ENCODE data around the gene ACAP2.

DNA sequence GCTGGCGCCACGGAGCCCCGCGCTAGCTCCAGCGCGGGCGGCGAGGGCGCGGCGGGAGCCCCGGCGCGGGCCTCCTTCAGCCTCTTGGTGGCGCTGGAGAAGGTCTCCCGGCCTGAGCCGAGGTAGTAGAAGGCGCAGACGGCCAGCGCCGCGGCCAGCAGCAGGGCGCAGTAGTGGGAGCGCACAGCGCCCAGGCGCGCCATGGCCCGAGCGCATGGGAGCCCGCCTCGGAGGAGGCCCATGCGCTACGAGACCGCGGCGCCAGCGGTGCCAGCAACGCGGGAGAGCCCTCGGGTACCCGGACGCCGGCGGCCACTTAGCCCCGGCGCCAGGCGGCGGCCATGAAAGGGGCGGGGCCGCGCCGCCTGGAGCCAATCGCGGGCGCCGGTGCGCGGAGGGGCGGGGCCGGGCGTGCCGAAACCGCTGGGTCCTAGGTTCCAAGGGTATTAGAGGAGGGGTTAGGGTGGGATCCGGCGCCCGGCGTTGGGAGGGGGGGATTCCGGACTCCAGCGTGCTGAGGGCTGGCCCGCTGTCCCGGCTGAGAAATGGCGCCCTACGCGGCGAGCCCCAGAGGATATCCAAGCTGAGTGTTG is 171.9 kb downstream of the ACAP2 start, which contains the start of gene XXYLT1:
- TF ChIP-seq, protein P1, sequence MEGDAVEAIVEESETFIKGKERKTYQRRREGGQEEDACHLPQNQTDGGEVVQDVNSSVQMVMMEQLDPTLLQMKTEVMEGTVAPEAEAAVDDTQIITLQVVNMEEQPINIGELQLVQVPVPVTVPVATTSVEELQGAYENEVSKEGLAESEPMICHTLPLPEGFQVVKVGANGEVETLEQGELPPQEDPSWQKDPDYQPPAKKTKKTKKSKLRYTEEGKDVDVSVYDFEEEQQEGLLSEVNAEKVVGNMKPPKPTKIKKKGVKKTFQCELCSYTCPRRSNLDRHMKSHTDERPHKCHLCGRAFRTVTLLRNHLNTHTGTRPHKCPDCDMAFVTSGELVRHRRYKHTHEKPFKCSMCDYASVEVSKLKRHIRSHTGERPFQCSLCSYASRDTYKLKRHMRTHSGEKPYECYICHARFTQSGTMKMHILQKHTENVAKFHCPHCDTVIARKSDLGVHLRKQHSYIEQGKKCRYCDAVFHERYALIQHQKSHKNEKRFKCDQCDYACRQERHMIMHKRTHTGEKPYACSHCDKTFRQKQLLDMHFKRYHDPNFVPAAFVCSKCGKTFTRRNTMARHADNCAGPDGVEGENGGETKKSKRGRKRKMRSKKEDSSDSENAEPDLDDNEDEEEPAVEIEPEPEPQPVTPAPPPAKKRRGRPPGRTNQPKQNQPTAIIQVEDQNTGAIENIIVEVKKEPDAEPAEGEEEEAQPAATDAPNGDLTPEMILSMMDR (IDR thresholded peaks at IDR 0.05; ENCODE audit: low read depth, low read length): peak; percentile 22
- peak; percentile 55 for TF ChIP-seq POLR2A (IDR thresholded peaks at IDR 0.05; ENCODE audit: extremely low read depth, insufficient read length)
- TF ChIP-seq, protein P2, sequence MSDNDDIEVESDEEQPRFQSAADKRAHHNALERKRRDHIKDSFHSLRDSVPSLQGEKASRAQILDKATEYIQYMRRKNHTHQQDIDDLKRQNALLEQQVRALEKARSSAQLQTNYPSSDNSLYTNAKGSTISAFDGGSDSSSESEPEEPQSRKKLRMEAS (IDR thresholded peaks at IDR 0.05; ENCODE audit: low read depth, low read length): no peak
- no peak for TF ChIP-seq MYC (IDR thresholded peaks at IDR 0.05; ENCODE audit: low read depth, low read length)

Data from NB4 (cell line).